Muscle of arm (tissue), 12 donors: Measurements from ENCODE around the gene PIAS4. TPM values are rescaled to one million over a fixed set of nuclear protein-coding genes. Genes with fewer than 3 reads are reported as not detected.

Experiments
- DNase-seq: peaks from one replicate; pipeline ENCODE4 v3.0.0-alpha.2; 2013
- polyA plus RNA-seq, 12 donors: library from polyadenylated mRNA; unstranded; fragments of 120-200 nt; gene quantifications; one replicate each; pipeline ENCODE4 v1.2.1, GENCODE V29; 2013; ENCODE audit not compliant: insufficient read length in 12 of 12

PIAS4 gene
- polyA plus RNA-seq, 12 donors: 15.3 to 36.1 (median 21.7) TPM; not detected in 1

DNA sequence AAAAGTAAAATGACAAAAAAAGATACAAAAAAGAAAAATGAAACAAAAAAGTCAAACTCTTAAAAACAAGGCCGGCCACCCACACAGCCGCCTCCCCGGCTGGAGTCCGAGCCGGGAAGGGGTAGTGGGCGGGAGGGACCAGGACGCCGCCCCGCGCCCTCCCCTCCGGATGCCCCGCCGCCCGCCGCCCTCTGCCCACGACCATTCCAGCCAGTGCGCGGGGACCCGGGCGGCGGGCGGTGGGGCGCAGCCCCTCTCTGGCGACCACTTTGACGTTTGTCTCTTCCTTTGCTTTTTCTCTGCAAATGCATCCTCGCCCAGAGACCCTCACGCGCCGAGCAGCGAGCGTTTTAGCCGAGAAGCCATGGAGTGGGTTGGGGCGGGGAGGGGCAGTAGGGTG, 30.5 kb downstream of the PIAS4 start:
- DNase-seq: no peak

DNA sequence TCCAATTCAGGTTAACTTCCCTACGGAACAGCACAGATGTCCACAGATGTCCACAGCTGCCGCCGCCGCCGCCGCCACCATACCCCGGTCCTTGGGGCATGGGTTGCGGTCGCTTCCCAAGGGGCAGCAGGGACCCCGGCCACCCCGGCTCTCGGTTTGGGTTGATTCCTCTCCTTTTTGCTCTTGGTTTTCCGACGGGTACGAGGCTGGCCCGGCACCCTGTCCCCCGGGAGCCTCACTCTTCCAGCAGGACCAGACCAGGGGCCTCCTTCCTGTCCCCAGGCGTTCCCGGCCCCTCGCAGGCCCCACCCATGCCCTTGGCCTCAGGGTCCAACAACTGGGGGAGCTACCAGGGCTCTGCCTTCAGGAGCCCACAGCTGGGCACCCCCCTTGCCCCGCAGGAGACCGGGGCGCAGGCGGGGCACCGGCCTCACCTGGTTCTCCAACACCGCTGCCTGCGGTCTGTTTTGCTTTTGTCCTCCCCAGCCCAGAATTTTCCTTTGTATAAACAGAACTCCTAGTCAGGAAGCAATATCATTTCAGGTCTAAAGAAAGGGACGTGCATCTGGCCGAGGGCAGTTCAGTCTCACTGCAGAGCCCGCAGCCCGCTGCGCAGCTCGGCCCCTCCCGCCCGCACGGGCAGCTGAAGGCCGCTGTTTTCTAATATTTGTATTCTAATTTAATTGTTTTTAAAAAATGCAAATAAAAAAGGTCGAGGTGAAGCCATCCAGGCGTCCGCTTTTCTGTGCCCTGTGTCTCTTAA, 31.3 kb downstream of the PIAS4 start:
- DNase-seq: no peak

DNA sequence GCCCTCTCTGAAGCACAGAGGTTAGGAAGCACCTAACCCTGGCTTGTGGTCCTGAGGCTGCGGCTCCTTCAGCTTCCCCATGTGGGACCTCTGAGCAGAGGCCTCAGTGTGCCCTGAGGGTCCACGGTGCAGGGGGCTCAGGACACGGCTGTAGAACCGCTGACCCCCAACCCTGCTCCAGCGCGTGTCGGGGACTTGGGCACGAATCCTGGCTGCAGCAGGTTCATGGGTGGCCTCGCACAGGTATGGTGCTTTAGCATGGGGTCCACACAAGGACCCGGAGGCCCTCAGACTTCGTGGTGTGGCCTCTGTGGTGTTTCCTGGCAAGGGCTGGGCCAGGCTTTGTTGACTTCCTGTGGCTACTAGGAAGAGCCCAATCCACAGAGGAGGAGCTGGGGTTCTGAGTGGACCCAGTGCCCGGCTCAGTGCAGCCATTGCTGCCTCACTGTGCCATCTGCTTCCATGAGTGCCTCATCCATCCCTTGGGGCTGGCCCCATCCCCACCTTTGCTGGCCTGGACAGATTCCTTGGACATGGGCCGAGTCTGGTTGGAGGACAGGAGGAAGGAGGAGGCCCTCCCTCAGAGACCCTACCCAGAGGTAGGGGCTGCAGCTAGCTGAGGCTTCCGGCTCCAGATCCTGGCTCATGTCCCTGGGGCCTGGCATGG, 34.7 kb downstream of the PIAS4 start:
- no peak for DNase-seq

DNA sequence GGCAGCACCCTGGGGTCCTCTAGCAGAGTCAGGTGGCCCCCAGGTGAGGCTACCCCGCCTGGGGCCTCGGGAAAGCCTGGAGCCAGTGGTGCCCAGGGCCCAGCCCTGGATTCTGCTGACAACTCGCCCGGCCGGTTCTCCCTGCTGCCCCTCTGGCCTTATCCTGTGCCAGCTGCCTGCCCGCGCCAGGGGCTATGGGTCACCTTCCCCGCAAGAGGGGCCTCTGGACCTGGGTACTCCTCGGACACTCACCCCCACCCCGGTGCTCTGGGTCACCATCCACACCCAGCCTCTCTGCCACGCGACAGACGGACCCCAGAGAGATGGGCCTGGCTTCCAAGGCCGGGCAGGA, 35.2 kb downstream of the PIAS4 start:
- no peak for DNase-seq

DNA sequence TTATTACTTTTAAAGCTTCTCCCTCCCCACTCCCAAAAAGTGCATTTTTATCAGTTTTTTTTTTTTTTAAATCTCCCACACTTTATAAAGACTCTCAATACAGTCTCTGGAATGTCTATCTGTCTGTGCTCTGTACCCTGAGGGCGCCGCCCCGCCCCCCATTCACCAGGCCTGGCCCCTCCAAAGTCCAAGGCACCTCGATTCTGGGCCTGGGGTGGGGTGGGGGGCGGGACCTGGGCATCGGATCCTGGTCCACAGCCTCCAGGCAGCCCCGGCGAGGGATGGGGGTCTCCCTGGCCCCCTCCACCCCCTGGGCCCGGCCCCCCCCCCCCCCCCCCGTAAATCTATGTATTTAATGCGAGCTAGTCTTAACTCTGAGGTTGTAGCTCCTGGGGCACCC, 35.9 kb downstream of the PIAS4 start:
- DNase-seq: no peak

DNA sequence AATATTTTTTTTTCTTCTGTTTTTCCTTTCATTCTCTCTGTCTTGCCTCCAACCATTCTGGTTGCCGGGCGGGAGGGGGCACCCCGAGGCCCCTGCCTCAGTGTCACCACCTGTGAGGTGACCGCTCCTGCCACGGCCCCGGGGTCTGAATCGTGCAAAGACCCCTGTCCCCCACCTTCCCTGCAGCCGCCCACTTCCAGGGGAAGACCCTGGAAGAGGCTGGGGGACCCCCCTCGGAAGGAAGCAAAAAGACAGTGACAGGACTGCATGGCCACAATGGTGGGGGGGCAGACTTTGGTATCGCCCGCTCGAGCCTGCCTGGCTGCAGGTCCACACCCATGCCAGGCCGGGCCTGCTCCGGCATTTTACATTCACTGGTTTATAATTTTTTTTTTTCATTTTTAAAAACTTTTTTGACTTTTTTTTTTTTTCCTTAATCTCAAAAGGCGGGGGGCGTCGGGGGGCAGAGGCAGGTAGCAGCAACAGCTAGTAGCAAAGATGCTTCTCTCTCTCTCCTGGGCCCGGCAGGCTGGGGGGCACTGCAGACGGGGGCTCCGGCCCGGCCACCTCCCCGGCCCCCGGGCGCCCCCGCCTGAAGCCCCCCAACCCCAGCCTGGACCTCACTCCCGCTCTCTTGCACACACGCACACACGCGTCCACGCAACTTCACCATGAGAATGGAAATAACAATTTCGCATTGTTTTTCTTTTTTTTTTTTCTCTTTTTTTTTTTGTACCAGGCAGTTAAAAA, 36.6 kb downstream of the PIAS4 start:
- DNase-seq: no peak

DNA sequence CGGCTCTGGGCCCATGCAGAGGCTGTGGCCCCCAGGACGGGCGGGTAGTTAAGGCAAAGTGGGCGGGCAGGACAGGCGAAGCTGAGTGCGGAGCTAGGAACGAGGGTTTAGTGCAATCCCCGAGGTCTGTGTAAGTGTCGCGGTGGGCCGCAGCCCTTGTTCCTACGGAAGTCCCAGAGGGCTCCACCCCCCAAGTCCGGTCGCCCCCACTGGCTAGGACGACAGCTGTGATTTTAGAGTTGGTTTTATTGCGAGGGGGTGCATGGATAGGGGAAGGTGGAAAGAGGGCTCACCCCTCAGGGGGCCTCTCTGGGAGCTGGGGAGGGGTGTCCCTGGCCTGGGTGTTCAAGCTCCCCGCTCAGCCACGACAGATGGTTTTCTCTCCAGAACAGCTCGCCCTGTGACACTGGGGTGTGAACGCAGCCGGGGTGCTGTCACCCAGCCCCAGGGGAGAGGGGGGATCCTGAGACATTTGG, 37.5 kb downstream of the PIAS4 start:
- no peak for DNase-seq

DNA sequence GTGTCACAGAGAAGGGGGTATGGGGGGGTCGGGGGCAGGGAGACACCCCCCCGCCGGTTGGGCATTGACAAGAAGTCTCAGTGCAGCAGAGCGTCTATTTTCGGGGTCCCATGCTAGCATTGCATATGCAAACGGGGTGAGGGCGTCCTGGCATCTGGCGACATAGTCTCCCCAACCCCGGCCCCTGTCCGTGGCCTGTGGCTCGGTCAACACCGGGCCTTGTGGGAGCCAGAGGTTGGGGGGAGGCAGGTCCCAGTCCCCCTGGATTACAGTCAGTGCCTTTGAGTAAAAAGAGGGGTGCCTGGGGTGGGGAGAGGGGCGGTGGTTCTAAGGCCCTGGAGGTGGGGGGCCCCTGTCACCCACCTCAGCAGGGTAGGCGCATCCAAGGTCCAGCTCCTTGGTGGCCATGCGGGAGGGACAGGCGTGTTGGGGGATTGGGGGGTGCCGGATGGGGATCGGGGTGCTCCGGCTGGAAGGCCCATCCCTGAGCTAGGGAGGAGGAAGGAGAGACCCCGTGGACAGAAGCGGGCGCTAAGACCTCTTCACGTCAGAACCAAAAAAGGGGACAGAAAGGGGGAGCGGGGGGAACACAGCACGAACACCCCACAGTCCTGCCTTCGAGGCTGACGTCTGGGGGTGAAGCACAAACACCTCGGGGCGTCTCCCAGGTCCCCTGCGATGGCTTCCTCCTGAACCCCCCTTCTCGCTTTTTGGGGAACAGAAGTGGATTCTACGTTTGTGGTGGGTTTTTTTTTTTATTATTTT, 38.2 kb downstream of the PIAS4 start:
- no peak for DNase-seq

DNA sequence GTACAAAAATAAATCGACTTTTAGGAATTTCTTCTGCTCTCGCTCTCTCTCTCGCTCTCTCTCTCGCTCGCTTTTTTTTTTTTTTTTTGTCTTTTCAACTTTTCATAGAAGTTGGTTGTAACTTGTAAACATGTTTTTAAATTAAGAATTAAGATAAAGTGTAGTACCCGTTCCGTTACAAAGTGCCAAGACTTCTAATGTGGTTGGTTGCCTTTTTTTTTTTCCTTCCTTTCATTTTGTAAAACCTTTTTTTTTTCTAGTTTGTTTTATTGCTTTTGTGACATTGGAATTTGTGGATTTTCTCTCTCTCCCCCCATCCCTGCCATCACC, 38.8 kb downstream of the PIAS4 start:
- no peak for DNase-seq

DNA sequence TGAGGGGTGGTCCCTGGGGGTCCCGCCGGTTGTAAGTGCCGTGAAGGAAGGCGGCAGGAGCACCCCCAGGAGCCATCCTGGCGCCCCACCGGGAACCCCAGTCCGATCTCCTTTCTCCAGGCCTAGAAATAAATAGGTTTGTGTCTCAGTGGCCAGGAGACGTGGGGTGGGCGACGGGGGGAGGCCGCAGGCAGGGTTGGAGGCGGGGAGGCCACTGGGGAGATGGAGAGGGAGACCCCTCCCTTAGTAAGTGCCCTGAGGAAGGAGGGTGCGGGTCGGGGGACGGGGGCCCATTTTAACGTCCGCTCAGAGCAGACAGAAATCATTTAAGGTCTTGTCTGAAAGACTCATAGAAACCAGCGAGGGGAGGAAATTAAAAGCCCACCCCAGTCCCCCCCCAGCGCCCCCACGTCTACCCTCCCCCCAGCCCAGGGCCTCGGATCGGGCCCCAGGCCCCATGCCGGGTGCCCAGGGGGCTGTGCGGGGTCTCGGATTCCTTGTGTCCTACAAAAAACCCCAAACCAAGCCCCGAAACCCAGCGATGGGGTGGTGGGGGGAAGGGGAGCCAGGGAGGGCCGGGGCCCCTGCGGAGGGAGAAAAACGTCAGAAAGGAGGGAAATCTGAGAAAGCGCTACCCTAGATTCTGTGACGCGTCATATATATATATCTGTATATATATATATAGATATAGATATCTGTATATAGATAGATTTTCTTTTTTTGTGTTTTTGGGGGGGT, 39.6 kb downstream of the PIAS4 start:
- DNase-seq: no peak

DNA sequence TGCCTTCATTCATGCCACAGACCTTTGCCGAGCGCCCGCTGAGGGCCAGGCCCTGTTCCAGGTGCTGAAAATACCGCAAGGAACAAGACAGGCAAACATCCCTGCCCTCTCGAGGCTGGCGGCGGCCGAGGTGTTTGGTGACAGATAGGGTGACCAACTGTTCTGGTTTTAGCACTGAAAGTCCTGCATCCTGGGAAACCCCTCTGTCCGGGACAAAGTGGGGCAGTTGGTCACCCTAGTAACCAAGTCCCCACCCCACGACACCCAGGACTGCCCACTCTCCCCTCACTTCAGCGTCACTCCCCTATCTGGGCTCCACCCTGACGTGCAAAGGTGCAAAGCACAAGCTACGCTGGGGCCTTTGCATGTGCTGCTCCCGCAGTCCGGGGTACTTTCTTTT, 41.9 kb downstream of the PIAS4 start:
- no peak for DNase-seq

DNA sequence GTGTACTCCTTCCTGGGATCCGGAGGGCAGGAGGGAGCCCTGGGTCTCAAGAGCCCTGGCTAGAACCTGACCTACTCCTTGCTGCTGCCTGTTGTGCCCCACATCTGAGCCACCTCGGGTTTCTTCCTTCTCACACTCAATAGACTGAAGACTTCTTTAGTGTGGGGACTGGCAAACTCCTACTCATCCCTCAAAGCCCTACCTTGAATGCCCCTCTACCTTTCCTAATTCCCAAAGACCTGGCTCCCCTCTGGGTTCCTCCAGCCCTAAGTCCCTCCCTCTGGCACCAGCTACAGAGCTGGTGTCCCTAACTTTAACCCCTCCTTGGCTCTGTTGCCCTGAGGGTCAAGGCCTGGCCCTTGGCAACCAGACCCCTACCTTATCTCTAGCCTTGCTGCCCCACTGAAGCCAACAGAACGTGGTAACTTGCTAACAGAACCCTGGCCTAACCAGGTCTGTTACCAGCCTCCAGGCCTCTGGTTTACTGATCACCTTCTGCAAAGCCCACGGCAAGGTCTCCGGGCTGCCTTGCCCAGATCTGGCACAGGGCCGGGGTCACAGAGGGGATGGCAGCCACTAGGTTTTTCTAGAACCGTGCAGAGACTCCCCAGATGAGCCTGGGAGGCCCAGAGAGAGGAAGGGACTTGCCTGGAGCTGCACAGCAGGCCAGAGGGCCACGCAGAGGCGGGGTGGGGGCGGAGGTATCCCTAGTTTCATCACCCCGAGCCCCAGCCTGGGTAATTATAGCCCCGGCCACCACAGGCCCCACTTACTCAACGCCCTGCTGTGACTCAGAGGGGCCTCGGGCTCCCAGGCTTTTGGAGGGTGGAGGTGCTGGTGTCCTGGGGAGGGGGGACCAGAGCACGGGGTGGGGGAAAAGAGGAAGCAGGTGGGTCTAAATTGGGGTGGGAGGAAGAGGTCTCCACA, 43.9 kb downstream of the PIAS4 start:
- no peak for DNase-seq

DNA sequence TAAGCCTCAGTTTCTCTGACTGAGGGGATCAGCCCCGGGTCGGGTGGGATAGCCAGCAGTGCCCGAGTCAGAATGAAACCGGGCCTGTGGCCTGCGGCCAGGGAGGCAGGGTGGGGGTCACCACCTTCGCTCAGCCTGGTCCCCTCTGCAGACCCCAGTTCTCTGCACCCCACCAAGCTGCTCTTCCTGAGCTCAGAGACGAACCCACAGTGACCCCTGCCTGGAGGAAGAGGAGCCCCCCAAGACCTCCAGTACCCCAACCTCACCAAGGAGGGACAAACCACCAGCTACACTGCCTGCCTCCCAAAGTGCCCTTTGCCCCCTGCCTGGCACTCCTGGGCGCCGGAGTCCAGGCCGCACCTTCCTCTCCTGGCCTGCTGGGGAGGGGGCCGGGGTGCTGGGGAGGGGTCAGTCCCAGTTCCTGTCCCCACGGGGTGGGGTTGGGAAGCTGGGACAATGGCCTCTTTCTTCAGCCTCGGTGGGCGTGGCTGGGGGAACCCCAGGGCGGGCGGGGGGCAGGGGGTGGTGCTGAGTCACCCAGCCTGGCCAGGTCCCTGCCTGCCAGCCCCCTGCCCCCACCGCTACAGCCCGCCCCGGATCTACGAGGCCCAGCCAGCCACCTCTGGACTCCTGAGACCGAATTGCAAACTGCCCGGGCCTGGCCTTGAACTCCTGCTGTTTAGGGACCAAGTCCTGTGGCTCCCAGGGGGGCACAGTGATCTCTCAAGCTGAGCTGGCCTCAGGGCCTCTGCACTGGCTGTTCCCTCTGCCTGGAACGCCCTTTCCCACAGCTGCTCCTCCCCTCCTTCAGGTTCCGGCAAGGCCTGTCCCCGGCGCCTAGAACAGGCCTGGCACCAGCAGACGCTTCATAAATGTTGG, 44.8 kb downstream of the PIAS4 start:
- DNase-seq: no peak

DNA sequence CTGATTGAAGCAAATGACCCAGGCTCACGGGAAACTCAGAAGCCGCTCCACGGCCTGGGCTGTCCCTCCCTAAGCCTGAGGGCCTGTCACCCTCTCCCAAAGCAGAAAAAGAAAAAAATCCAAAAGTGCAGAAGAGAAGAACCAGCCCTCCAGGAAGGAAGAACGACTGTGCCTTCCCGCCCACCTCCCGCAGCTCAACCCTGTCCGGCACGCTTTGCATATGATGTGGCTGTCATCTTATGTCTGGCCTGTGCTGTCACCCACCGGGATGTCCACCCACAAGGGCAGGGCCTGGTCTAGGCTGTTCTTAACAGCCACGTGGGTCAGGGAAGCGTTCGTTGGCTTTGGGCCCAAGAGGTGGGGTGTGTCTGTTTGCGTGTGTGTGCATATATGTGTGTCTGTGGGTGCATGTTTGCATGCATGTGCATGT, 45.5 kb downstream of the PIAS4 start:
- no peak for DNase-seq

DNA sequence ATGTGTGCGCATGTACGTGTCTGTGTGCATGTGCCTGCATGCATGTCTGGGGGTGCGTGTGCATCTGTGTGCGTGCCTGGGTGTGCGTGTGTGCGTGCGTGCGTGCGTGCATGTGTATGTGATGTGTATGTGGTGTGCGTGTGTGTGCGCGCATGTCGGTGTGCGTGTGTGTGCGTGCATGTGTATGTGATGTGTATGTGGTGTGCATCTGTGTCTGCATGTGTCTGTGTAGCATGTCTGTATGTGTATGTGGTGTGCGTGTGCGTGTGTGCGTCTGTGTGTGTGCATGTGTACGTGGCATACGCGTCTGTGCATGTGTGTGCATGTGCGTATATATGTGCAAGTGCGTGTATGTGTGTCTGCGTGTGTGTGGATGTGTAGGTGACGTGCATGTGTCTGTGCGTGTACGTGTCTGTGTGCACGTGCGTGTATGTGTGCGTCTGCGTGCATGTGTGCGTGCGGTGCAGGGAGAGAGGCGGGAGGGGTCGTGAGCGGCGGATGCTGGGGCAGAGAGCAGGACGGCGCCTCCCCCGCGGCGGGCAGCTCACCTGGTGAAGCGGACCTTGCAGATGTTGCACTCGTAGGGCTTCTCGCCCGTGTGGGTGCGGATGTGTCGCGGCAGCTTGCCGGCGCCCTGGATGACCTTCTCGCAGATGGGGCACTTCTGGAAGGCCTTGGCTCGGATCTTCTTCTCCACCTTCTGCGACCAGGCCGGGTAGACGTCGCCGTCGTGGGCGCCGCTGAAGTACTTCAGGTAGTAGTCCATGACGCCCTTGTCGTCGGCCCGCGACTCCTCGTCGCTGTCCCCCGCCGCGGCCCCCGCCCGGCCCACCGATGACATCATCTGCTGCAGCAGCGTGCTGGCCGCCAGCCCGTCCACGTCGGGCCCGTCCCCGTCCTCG, 46.1 kb downstream of the PIAS4 start:
- no peak for DNase-seq

DNA sequence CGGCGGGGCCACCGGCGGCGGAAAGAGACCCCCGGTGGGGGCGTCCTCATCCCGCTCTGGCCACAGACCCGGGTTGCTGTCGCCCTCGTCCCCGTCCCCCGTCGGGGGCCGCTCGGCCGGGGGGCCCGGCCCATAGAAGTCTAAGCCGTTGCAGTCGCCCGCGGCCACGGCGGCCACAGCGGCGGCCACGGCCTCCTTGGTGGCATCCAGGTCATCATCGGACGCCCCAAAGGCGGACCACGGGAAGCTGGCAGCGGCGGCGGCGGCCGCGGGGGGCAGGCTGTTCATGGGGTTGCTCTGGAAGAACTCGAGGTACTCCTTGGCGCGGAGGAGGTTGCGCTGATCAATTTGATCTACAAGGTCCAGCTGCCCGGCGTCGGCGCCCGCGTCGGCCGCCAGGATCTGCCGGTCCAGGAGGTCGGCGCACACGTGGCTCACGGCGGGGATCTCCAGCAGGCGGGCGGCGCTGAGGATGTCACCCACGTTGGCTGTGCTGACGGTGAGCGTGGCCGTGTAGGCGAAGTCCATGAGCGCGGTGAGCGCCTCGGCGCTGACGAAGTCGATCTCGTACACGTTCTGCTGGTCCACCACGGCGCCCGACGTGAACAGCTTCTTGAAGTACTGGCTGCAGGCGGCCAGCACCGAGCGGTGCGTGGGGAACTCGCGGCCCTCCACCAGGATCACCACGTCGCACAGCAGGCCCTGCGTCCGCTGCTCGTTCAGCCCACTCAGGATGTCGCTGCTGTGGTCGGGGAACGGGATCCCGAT, 47.1 kb downstream of the PIAS4 start:
- no peak for DNase-seq

DNA sequence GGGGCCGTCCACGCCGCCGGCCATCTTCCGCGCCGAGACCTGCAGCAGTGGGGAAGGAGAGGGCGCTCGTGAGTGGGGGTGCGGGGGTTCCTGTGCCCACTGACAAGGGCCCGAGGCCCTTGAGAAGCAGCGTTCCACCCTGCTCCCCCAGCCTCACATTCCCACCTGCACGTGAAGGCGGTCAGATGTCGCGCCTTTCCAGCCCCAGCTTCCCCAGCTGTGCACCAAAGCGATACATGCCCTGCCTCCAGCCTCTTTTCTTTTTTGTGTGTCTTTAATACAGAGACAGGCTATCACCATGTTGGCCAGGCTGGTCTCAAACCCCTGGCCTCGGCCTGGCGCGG, 47.6 kb downstream of the PIAS4 start:
- DNase-seq: no peak
